GM21576 (cell line): ENCODE data around the gene HPS4.

Experiments
- ATAC-seq: cut with Tn5 transposase; IDR thresholded peaks from one replicate; pipeline ENCODE4 v1.9.1; 2021; ENCODE audit warnings: mild to moderate bottlenecking, moderate library complexity; ENCODE audit not compliant: unreplicated experiment

Gene HPS4

DNA sequence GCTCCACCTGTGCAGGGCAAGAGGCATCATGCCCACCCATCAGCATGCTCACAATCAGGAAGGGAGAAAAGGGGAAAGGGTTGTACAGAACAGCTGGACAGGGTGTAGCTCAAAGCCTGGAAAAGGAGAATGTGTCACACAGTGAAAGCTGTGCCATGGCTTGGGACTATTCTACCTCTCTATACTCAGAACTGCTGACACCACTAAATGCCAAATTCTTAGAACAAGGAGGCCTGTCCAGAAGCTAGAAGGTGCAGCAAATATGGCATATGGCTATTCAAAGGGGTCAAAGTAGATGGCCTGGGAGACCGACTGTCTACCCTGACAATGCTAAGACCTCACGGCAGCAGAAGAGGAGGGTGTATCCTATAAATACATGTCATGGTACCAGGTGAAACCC lies 12.8 kb downstream of the HPS4 start:
- ATAC-seq, result no peak

DNA sequence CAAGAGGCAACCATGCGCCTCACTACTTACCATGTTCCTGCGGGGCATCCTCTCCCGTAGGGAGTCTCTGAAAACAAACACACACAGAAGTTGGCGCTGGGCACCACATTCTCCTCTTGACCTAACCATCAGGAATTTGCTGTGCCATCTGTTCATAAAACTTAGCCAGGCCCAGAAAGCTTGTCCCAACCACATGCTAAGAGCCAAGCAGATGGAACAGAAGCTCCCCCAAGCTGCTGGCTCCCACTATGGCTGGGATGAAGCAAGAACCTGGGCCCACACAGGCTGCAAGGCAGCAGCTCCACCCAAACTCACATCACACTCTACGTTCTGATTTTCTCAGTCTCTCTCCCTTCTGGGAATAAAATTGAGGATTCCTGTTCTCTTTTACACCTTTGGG lies 17.4 kb downstream of the HPS4 start:
- ATAC-seq, result no peak

DNA sequence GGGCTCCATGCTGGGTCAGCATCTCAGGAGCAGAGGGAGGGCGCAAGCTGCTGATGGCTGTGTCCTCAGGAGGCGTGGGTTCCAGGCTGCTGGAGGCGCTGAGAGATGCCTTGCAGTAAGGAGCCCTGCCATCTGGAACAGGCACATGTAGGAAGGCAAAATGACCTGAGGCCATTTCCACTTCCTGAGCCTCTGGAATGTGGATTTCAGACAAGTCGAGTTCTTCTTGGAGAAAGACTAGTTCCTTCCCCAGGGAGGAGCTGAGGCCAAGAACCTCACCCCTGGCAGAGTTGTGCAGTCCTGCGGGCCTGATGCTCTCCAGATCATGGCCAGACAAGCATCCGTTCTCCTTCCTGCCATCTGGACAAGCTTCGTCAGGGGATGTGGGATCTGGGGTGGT lies 19.3 kb downstream of the HPS4 start:
- no peak for ATAC-seq

GRCh38 chr22:26463688-26464087 lies 19.9 kb downstream of the HPS4 start:
- no peak for ATAC-seq

DNA sequence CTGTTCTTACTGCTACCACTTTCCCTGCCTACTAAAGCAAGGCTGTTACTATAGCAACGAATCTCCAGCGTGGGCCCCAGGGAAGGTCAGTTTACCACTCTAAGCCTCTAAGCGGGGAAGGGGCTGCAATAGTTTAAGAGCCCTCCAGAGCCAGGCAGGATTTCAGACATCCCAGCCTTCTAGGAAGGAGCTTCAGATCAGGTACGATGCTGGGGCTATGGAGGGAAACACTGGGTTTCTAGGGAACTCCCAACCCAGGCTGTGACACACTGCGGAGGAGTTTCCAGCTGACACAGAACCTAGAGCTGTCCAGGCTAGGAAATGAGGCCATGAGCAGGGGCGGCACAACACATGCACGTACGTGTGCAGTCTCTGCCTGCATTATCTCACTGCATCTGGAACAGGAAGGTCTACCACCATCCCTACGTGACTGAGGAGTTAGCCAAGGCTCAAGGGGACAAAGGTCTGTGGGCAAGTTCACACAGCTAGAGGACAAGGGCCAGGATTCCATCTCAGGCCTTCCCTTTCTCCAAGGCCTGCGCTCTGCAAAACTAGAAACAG lies 20.4 kb downstream of the HPS4 start:
- no peak for ATAC-seq

- ATAC-seq, result no peak
Observed at GRCh38 chr22:26462641-26463040, 20.9 kb downstream of the HPS4 start.

DNA sequence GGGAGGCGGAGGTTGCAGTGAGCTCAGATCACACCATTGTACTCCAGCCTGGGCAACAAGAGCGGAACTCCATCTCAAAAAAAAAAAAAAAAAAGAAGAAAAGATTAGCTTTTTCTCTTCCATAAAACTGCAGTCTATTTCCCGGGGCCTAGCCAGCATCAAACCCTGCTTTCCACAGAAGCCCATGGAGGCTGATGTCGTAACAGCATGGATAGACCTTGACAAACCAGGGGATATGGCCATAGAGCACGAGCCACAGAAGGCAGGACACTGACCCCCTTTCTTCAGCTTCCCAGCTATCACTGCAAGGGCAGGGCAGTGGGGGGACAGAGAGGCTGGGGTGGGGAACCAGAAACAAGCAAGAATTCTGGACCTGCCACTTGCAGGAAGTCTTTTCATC lies 21.5 kb downstream of the HPS4 start:
- ATAC-seq, result no peak

GRCh38 chr22:26461188-26461810 lies 22.3 kb downstream of the HPS4 start:
- no peak for ATAC-seq

DNA sequence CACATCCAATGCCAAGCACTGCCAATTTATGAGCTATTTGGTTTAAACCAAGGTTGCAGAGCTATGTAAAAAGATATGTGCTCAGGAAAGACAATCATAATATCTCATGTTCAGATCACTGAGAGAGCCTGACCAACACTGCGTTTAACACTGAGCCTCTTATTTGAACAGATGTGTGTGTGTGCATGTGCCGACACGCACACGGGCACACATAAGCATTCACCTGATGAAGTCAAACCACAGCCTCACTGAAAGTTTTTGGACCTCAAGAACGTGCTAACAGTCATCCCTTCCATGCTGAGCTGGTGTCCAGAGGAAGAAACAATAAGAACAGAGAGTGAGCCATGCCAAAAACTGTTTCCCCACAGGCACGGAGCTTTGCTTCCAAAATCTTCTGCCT lies 23.4 kb downstream of the HPS4 start:
- ATAC-seq, result no peak

DNA sequence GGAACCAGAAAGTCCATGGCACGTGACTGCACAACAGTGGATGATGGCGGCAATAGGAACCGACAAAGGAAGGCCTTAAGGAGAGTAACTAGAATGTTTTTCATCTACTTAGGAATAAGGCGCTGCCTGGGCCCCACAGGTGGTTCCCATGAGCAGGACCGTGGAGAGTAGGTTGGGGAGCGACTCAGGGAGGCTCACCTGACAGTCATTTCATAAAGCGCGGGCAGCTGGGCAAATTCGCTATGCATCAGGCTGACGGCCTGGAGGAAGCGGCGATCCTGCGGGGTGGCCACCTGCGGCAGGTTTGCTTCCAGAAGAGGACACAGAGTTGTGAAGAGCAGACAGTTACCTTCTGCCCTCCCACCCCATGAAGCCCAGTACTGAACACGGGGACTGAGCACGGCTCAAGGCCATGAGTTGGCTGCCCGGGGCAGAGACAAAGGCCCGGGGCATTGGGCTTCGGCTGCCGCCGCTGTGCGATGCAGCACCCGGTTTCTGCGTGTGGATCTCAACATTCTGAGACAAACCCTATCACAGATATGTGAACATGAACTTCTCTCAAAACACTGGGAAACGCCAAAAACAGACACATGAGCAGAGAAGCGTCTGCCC lies 25.8 kb downstream of the HPS4 start:
- ATAC-seq, result no peak

DNA sequence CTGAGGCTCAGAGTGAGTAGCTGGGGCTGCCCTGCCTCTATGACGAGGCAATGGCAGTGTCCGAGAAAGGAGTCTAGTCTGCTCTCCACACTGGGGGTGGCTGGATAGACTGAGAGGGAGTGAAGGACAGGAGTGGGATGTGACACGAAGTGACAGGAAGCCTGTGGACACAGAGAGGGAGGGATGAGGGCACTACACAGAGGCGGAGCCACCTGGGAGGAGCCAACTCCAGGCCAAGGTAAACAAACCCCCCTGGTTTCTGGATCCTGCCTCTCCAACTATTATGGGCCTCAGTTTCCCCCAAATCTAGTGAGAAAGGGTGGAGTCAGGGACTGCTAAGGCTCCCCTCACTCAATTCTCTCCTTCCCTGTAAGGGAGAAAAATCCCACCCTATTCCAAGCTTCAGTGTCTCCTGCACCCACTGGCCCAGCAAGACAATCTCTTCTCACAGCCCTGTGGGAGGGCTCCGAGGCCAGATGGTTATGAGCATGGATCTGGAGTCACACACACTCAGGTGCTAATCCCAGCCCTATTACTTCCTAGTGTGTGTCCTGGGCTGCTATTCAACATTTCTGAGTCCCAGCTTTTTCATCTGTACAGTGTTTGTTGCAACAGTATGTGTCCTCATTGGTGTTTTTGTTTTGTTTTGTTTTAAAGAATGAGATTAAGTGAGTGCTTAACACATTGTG lies 29.6 kb downstream of the HPS4 start:
- no peak for ATAC-seq

DNA sequence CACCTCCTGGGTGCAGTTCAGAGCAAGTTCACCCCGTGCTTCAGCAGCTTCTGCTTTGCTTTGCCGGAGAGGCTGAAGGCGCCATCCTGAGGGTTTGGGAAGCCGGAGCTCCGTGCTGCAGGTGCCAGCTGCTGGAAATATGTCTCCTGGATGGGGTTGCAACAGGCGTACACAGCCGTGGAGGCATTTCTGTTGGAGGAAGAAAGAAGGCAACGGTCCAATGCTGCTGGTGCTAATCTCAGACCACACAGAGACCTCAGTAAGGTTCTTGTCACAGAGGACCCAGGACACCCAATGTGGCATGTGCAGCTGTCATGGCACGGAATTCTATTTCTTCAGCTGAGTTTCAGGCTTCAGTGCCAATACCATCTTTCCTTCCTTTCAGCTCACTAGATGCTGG lies 30.4 kb downstream of the HPS4 start:
- ATAC-seq, result no peak

- no peak for ATAC-seq
Observed at GRCh38 chr22:26452236-26453016, 31.2 kb downstream of the HPS4 start.

- ATAC-seq, result no peak
Observed at GRCh38 chr22:26450453-26451185, 33.0 kb downstream of the HPS4 start.

DNA sequence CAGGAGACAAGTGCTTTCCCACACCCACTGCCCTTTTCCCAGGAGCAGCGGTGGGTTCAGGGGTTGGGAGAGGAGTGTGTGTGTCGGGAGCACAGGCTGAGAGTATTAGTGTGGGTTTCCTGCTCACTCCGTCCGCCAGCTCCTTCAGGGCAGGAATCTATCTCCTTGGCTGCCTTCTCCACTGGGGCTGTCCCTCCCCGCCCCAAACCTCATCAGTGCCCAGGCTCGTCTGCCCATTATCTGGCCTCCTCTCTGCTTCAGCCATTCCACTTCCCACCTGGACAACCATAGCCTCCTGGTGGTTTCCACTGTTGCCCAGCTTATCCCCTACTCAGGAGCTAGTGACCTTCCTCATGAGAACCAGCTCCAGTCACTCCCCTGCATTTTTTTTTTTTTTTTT lies 34.6 kb downstream of the HPS4 start:
- no peak for ATAC-seq

DNA sequence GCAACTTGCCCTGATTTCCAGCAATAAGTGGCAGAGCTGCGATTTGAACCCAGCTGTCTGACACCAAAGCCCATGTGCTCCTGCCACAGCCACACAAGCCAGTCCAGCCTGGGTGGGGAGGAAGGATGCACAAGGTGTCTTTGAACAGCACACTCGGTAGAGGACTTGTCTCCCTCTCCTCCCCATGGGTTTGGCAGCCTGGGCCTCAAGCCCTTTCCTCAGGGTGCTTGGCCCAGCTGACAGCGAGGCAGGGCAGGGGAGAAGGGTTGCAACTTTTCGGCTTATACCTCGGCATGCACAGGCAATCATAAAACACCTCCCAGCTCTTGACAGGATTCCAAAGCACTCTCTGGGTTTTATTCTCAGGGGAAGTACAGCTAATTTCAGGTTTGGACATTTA lies 35.2 kb downstream of the HPS4 start:
- no peak for ATAC-seq

GRCh38 chr22:26447584-26448329 lies 35.8 kb downstream of the HPS4 start:
- ATAC-seq, result no peak

- no peak for ATAC-seq
Observed at GRCh38 chr22:26446808-26447515, 36.6 kb downstream of the HPS4 start.

DNA sequence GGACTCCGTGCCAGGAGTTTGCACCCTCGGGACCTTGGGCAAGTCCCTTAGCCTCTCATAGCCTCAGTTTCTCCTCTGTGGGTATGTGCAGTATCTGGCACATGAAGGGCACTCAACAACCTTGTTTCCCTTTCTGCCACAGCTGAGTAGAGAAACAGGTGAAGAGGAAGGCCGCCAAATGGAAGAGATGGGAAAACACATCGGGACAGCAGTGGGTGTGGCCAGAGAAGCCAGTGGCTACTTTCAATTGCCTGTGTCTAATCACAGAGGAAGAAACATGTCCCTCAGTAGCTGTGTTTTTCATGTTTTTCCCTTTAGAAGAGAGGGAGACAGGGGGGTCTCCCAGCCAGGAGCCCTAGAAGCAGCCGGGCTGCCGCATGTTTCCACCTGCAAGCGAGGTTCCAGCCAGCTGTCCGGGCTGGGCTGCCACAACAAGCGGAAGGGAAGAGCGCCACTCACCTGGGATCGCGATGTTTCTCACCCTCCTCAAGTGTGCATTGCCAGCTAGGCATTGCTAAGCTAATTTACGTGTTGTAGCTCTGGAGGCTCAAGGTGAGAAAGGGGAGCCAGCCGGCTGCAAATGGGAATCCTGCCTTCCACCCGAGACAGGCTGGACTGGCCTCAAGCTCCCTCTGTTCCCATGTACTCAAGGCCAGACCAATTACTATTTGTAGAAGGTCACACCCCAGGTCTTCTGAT lies 37.9 kb downstream of the HPS4 start:
- ATAC-seq, result no peak
